HFFc6 (cell line): ENCODE data around the gene C10orf105. TPM values are rescaled to one million over a fixed set of nuclear protein-coding genes. Genes with fewer than 3 reads are reported as not detected.

Experiments used
- DNase-seq: peaks from one replicate; pipeline ENCODE4 v3.0.0-alpha.2; 2018
- H3K27ac Mint-ChIP-seq: 2 replicates; pipeline ENCODE4 v1.8.0; 2020; ENCODE audit warnings: mild to moderate bottlenecking, mixed read lengths
- H3K27me3 Mint-ChIP-seq: 2 replicates; pipeline ENCODE4 v1.8.0; 2021; ENCODE audit warnings: mild to moderate bottlenecking, moderate library complexity, mixed read lengths; ENCODE audit not compliant: insufficient read depth
- H3K36me3 Mint-ChIP-seq: 2 replicates; pipeline ENCODE4 v1.8.0; 2021; ENCODE audit warnings: low read depth, mixed read lengths
- H3K4me1 Mint-ChIP-seq: 2 replicates; pipeline ENCODE4 v1.8.0; 2020; ENCODE audit warnings: low read depth, mixed read lengths
- H3K4me3 Mint-ChIP-seq: 2 replicates; pipeline ENCODE4 v1.8.0; 2020; ENCODE audit warnings: mild to moderate bottlenecking, moderate library complexity, mixed read lengths
- H3K9me3 Mint-ChIP-seq: 2 replicates; pipeline ENCODE4 v1.8.0; 2020; ENCODE audit warnings: mild to moderate bottlenecking, mixed read lengths
- CTCF ChIP-seq: fragments of 200-600 bp; sonication (generic); IDR thresholded peaks from 2 replicates; pipeline ENCODE4 v1.5.0; 2021; ENCODE audit warnings: antibody characterized with exemption, mild to moderate bottlenecking
- total RNA-seq, 6 experiments: library from RNA; stranded (reverse); fragmentation: NEBNext Ultra II Directional; extraction: Animal tissue kit (Norgen Biotek cat#: 25700); gene quantifications; 2 replicates in 1 of 6; 3 replicates in 5 of 6; pipeline ENCODE4 v1.2.3, GENCODE V29; 2021

Gene C10orf105
- total RNA-seq, 6 experiments from 2014 or later: not detected

- Mint-ChIP-seq H3K4me1 (peaks cover 18% of the 10 kb centered on the region), H3K36me3 (no peaks in the 10 kb centered on the region), H3K4me3 (no peak overlapping the region), H3K27ac (peak overlapping the region; percentile 95), H3K27me3 (peaks cover 18% of the 10 kb centered on the region), H3K9me3 (no peaks in the 10 kb centered on the region)
- TF ChIP-seq CTCF: no peak
- no peak for DNase-seq
These were observed 6.9 kb downstream of the C10orf105 start for GRCh38 chr10:71712572-71713134.

GRCh38 chr10:71712170-71712569 is 7.4 kb downstream of the C10orf105 start:
- H3K4me1 Mint-ChIP-seq: peaks cover 18% of the 10 kb centered on the region
- no peak for TF ChIP-seq CTCF
- H3K36me3 Mint-ChIP-seq: no peaks in the 10 kb centered on the region

GRCh38 chr10:71711052-71711623 is 8.4 kb downstream of the C10orf105 start:
- peaks cover 22% of the 10 kb centered on the region for H3K27me3 Mint-ChIP-seq
- TF ChIP-seq CTCF: no peak
- H3K27ac Mint-ChIP-seq: no peak overlapping the region; the same call in 1 of the 2 replicates
- H3K36me3 Mint-ChIP-seq: no peaks in the 10 kb centered on the region
- no peak for DNase-seq
- H3K4me1 Mint-ChIP-seq: peaks cover 18% of the 10 kb centered on the region
- no peak overlapping the region for H3K4me3 Mint-ChIP-seq
- no peaks in the 10 kb centered on the region for H3K9me3 Mint-ChIP-seq

More at GRCh38 chr10:71712170-71712569, 7.4 kb downstream of the C10orf105 start:
- no peak overlapping the region for H3K27ac Mint-ChIP-seq
- H3K4me3 Mint-ChIP-seq: no peak overlapping the region
- H3K9me3 Mint-ChIP-seq: no peaks in the 10 kb centered on the region
- no peak for DNase-seq
- H3K27me3 Mint-ChIP-seq: peaks cover 22% of the 10 kb centered on the region

- Mint-ChIP-seq H3K36me3 (no peaks in the 10 kb centered on the region), H3K4me3 (no peak overlapping the region), H3K4me1 (peaks cover 18% of the 10 kb centered on the region), H3K27me3 (peaks cover 19% of the 10 kb centered on the region), H3K9me3 (no peaks in the 10 kb centered on the region), H3K27ac (no peak overlapping the region)
- no peak for TF ChIP-seq CTCF
- DNase-seq: no peak
These were observed 9.1 kb downstream of the C10orf105 start for GRCh38 chr10:71710519-71710918.

GRCh38 chr10:71708897-71709882 is 10.4 kb downstream of the C10orf105 start:
- peaks cover 19% of the 10 kb centered on the region for H3K27me3 Mint-ChIP-seq
- DNase-seq: no peak
- peaks cover 14% of the 10 kb centered on the region for H3K4me1 Mint-ChIP-seq
- TF ChIP-seq CTCF: no peak
- no peaks in the 10 kb centered on the region for H3K9me3 Mint-ChIP-seq
- no peak overlapping the region for H3K27ac Mint-ChIP-seq
- no peak overlapping the region for H3K4me3 Mint-ChIP-seq
- no peaks in the 10 kb centered on the region for H3K36me3 Mint-ChIP-seq
